Left lung (tissue), 10 donors: ENCODE results near the gene FAM151A. TPM values are rescaled to one million over a fixed set of nuclear protein-coding genes. Genes with fewer than 3 reads are reported as not detected.

Source experiments
- ATAC-seq: fragments of 200-7000 bp; cut with Tn5 transposase; one replicate; pipeline ENCODE4 v1.9.1; 2020; ENCODE audit warnings: moderate library complexity
- DNase-seq, 4 donors: peaks; one replicate each; pipeline ENCODE4 v3.0.0-alpha.2; 2013 to 2020
- H3K27ac ChIP-seq, 2 donors: fragments of 200-600 bp; sonication (generic) in 1 of 2; one replicate each; pipeline versions ENCODE4 v1.5.0 to v1.8.0; 2020 to 2021
- H3K27me3 ChIP-seq, 2 donors: fragments of 200-600 bp; sonication (generic) in 1 of 2; one replicate each; pipeline versions ENCODE4 v1.5.0 to v1.8.0; 2020 to 2021
- H3K36me3 ChIP-seq, 2 donors: fragments of 200-600 bp; sonication (generic) in 1 of 2; one replicate each; pipeline versions ENCODE4 v1.5.0 to v1.8.0; 2020 to 2021
- H3K4me1 ChIP-seq, 2 donors: fragments of 200-600 bp; one replicate each; pipeline ENCODE4 v1.8.0; 2021
- H3K4me3 ChIP-seq, 2 donors: fragments of 200-600 bp; sonication (generic) in 1 of 2; one replicate each; pipeline versions ENCODE4 v1.5.0 to v1.8.0; 2020 to 2021; ENCODE audit warnings: mild to moderate bottlenecking in 1 of 2
- H3K9me3 ChIP-seq, 2 donors: fragments of 200-600 bp; sonication (generic) in 1 of 2; one replicate each; pipeline versions ENCODE4 v1.5.0 to v1.8.0; 2020 to 2021
- CTCF ChIP-seq, 2 donors: fragments of 200-600 bp; sonication (generic) in 1 of 2; IDR thresholded peaks; one replicate each; pipeline versions ENCODE4 v1.5.0 to v1.8.0; 2021; ENCODE audit warnings: antibody characterized with exemption in 2 of 2
- intact Hi-C, 2 donors: fragments of 100-400 bp; cut with DNase I; formaldehyde crosslinking; loops; one replicate each; pipeline versions ENCODE4 v1.11.2 to v1.14.2; 2022
- polyA plus RNA-seq, 6 donors: library from polyadenylated mRNA; unstranded; fragments of 120-200 nt; gene quantifications; one replicate each; pipeline ENCODE4 v1.2.1, GENCODE V29; 2013; ENCODE audit not compliant: insufficient read length in 6 of 6
- total RNA-seq, 2 donors: library from RNA; stranded (reverse); fragmentation: NEBNext Ultra II Directional; extraction: Animal tissue kit (Norgen Biotek cat#: 25700); gene quantifications; one replicate each; pipeline ENCODE4 v1.2.1, GENCODE V29; 2021
- donor health status: DM: no; HTN: yes; CAD: no.
- donor health status: DM: no; HTN: no; CAD: no.

The FAM151A gene
- total and polyA plus RNA-seq, 8 donors: 0.44 to 1.4 (median 0.67) TPM; not detected in 2

GRCh38 chr1:54600947-54601721 lies 22.2 kb downstream of the FAM151A start:
- Histone ChIP-seq H3K4me3 (no peak overlapping the region), H3K9me3 (no peaks in the 10 kb centered on the region), H3K27ac (no peak overlapping the region), H3K27me3 (no peaks in the 10 kb centered on the region), H3K4me1 (no peaks in the 10 kb centered on the region), H3K36me3 (peaks cover 0 to 23% of the 10 kb centered on the region in 2 donors)
- TF ChIP-seq CTCF (IDR thresholded peaks at IDR 0.05): no peak
- intact Hi-C loops: no loop called here
- ATAC-seq (no peak), DNase-seq (no peak)

- no peak for TF ChIP-seq CTCF (IDR thresholded peaks at IDR 0.05)
- H3K27ac ChIP-seq: no peak overlapping the region
- H3K27me3 ChIP-seq: no peaks in the 10 kb centered on the region
- no peak for DNase-seq
- no peaks in the 10 kb centered on the region for H3K4me1 ChIP-seq
- no peak overlapping the region for H3K4me3 ChIP-seq
- peaks cover 0 to 32% of the 10 kb centered on the region in 2 donors for H3K36me3 ChIP-seq
- intact Hi-C loops: no loop called here
- H3K9me3 ChIP-seq: no peaks in the 10 kb centered on the region
- ATAC-seq: no peak
Measured at GRCh38 chr1:54599211-54599823, 24.0 kb downstream of the FAM151A start.

- peaks cover 0 to 33% of the 10 kb centered on the region in 2 donors for H3K36me3 ChIP-seq
- no peak overlapping the region for H3K27ac ChIP-seq
- H3K4me3 ChIP-seq: no peak overlapping the region
- no peaks in the 10 kb centered on the region for H3K9me3 ChIP-seq
- no peak for TF ChIP-seq CTCF (IDR thresholded peaks at IDR 0.05)
- H3K27me3 ChIP-seq: no peaks in the 10 kb centered on the region
- intact Hi-C loops: no loop called here
- DNase-seq (no peak), ATAC-seq (no peak)
- no peaks in the 10 kb centered on the region for H3K4me1 ChIP-seq
Measured at GRCh38 chr1:54597455-54598030, 25.8 kb downstream of the FAM151A start.

- H3K27ac ChIP-seq: no peak overlapping the region
- no peak overlapping the region for H3K4me3 ChIP-seq
- intact Hi-C loops: no loop called here
- H3K27me3 ChIP-seq: no peaks in the 10 kb centered on the region
- H3K4me1 ChIP-seq: no peaks in the 10 kb centered on the region
- no peak for TF ChIP-seq CTCF (IDR thresholded peaks at IDR 0.05)
- peaks cover 0 to 33% of the 10 kb centered on the region in 2 donors for H3K36me3 ChIP-seq
- DNase-seq (no peak), ATAC-seq (no peak)
- H3K9me3 ChIP-seq: no peaks in the 10 kb centered on the region
Measured at GRCh38 chr1:54596756-54597155, 26.6 kb downstream of the FAM151A start.

- Histone ChIP-seq H3K4me1 (no peaks in the 10 kb centered on the region), H3K9me3 (no peaks in the 10 kb centered on the region), H3K27ac (no peak overlapping the region), H3K27me3 (no peaks in the 10 kb centered on the region), H3K4me3 (no peak overlapping the region), H3K36me3 (peaks cover 0 to 33% of the 10 kb centered on the region in 2 donors)
- intact Hi-C loops: no loop called here
- ATAC-seq (no peak), DNase-seq (no peak)
- TF ChIP-seq CTCF (IDR thresholded peaks at IDR 0.05): no peak
Measured at GRCh38 chr1:54595956-54596498, 27.3 kb downstream of the FAM151A start.
